MM.1S (cell line): ENCODE data around the gene ALDH3A1.

ENCODE experiments used
- DNase-seq: peaks from one replicate; pipeline ENCODE4 v3.0.0-alpha.2; 2015
- H2AFZ ChIP-seq: fragments of 300-600 bp; sonication (generic); 2 replicates; pipeline ENCODE4 v1.6.0; 2016; ENCODE audit warnings: antibody characterized with exemption, low read length
- H3F3A ChIP-seq: fragments of 300-600 bp; sonication (generic); 2 replicates; pipeline ENCODE4 v1.6.1; 2016; ENCODE audit warnings: mild to moderate bottlenecking, antibody characterized with exemption, low read length, moderate library complexity, mixed read lengths; ENCODE audit not compliant: insufficient read depth
- H3K27ac ChIP-seq: fragments of 300-600 bp; sonication (generic); 2 replicates; pipeline ENCODE4 v1.5.1; 2016; ENCODE audit warnings: mild to moderate bottlenecking, low read length
- H3K27me3 ChIP-seq: fragments of 300-600 bp; sonication (generic); replicated peaks from 2 replicates; pipeline ENCODE4 v1.6.0; 2016; ENCODE audit warnings: low read length; ENCODE audit not compliant: insufficient read depth
- H3K36me3 ChIP-seq: fragments of 300-600 bp; sonication (generic); replicated peaks from 2 replicates; pipeline ENCODE4 v1.6.1; 2016; ENCODE audit warnings: mild to moderate bottlenecking, low read length, mixed read lengths; ENCODE audit not compliant: insufficient read depth
- H3K4me1 ChIP-seq: fragments of 300-600 bp; sonication (generic); 2 replicates; pipeline ENCODE4 v1.6.1; 2016; ENCODE audit warnings: low read length, mixed read lengths
- H3K4me2 ChIP-seq: fragments of 300-600 bp; sonication (generic); 2 replicates; pipeline ENCODE4 v1.6.0; 2016; ENCODE audit warnings: low read depth, low read length
- H3K4me3 ChIP-seq: fragments of 300-600 bp; sonication (generic); 2 replicates; pipeline ENCODE4 v1.5.1; 2016; ENCODE audit warnings: low read length, mixed read lengths
- H3K79me2 ChIP-seq: fragments of 300-600 bp; sonication (generic); 2 replicates; pipeline ENCODE4 v1.6.1; 2016; ENCODE audit warnings: mixed run types, low read length, mixed read lengths
- H3K9ac ChIP-seq: fragments of 300-600 bp; sonication (generic); 2 replicates; pipeline ENCODE4 v1.6.1; 2016; ENCODE audit warnings: low read length, mixed read lengths
- H3K9me2 ChIP-seq: fragments of 300-600 bp; sonication (generic); replicated peaks from 2 replicates; pipeline ENCODE4 v1.6.1; 2016; ENCODE audit warnings: mild to moderate bottlenecking, low read length, mixed read lengths; ENCODE audit not compliant: insufficient read depth
- H3K9me3 ChIP-seq: fragments of 300-600 bp; sonication (generic); replicated peaks from 2 replicates; pipeline ENCODE4 v1.6.1; 2016; ENCODE audit warnings: mild to moderate bottlenecking, low read length, mixed read lengths; ENCODE audit not compliant: insufficient read depth
- H4K20me1 ChIP-seq: fragments of 300-600 bp; sonication (generic); 2 replicates; pipeline ENCODE4 v1.6.1; 2016; ENCODE audit warnings: mild to moderate bottlenecking, low read length, moderate library complexity, mixed read lengths; ENCODE audit not compliant: insufficient read depth
- CTCF ChIP-seq: fragments of 300-600 bp; sonication (generic); IDR thresholded peaks from 2 replicates; pipeline ENCODE4 v1.5.1; 2016; ENCODE audit warnings: antibody characterized with exemption, low read length, mixed read lengths
- EZH2 ChIP-seq: fragments of 300-600 bp; sonication (generic); optimal IDR thresholded peaks from 2 replicates; pipeline ENCODE3; 2017; ENCODE audit warnings: low read depth, mild to moderate bottlenecking, antibody characterized with exemption, low read length, mixed read lengths
- EZH2phosphoT487 ChIP-seq: fragments of 300-600 bp; sonication (generic); IDR thresholded peaks from 2 replicates; pipeline ENCODE4 v1.6.1; 2018; ENCODE audit warnings: antibody characterized with exemption, low read length

Gene ALDH3A1

GRCh38 chr17:19731626-19732025, 16.5 kb downstream of the ALDH3A1 start:
- Histone ChIP-seq H3K27ac (no peak overlapping the region), H3F3A (no peaks in the 10 kb centered on the region), H3K27me3 (no peaks in the 10 kb centered on the region), H2AFZ (no peak overlapping the region), H3K36me3 (no peaks in the 10 kb centered on the region), H3K79me2 (no peaks in the 10 kb centered on the region), H3K4me2 (no peak overlapping the region), H3K9me3 (no peaks in the 10 kb centered on the region), H4K20me1 (no peaks in the 10 kb centered on the region), H3K9me2 (no peaks in the 10 kb centered on the region), H3K4me3 (no peak overlapping the region), H3K4me1 (no peaks in the 10 kb centered on the region), H3K9ac (no peak overlapping the region)
- TF ChIP-seq EZH2 (no peak), EZH2phosphoT487 (no peak), CTCF (no peak)
- no peak for DNase-seq

- H3K27ac ChIP-seq: no peak overlapping the region
- no peaks in the 10 kb centered on the region for H3K9me3 ChIP-seq
- no peaks in the 10 kb centered on the region for H3K27me3 ChIP-seq
- no peak overlapping the region for H3K9ac ChIP-seq
- H3F3A ChIP-seq: no peaks in the 10 kb centered on the region
- no peaks in the 10 kb centered on the region for H3K4me1 ChIP-seq
- no peak overlapping the region for H3K4me2 ChIP-seq
- TF ChIP-seq EZH2phosphoT487 (no peak), EZH2 (no peak), CTCF (no peak)
- H3K4me3 ChIP-seq: no peak overlapping the region
- H4K20me1 ChIP-seq: no peaks in the 10 kb centered on the region
- no peak overlapping the region for H2AFZ ChIP-seq
- H3K36me3 ChIP-seq: no peaks in the 10 kb centered on the region
- no peaks in the 10 kb centered on the region for H3K9me2 ChIP-seq
- no peaks in the 10 kb centered on the region for H3K79me2 ChIP-seq
- DNase-seq: no peak
Measured at GRCh38 chr17:19730843-19731242, 17.3 kb downstream of the ALDH3A1 start.

DNA sequence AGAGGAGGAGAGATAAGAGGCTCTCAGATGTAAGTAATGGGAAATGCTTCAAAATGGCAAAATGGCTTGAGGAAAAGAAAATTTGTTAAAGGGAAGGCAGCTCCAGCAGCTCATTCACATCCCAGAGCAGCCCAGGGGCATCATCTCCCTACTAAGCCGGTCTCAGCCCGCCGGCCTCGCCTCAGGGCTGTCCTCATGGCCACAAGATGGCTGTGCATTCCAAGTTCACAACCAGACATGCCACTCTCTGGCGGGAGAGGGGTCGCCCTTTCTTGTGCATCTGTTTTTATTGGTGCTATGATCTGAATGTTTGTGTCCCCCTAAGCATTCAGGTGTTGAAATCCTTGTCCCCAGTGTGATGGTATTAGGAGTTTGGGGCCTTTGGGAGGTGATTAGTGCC, 18.2 kb downstream of the ALDH3A1 start:
- Histone ChIP-seq H3F3A (no peaks in the 10 kb centered on the region), H3K4me2 (no peak overlapping the region), H3K4me1 (no peaks in the 10 kb centered on the region), H3K4me3 (no peak overlapping the region), H3K27me3 (no peaks in the 10 kb centered on the region), H3K9ac (no peak overlapping the region), H3K36me3 (no peaks in the 10 kb centered on the region), H2AFZ (no peak overlapping the region), H4K20me1 (no peaks in the 10 kb centered on the region), H3K27ac (no peak overlapping the region), H3K9me2 (no peaks in the 10 kb centered on the region), H3K79me2 (no peaks in the 10 kb centered on the region), H3K9me3 (no peaks in the 10 kb centered on the region)
- TF ChIP-seq CTCF (no peak), EZH2phosphoT487 (no peak), EZH2 (no peak)
- no peak for DNase-seq
